ENCODE data around the gene FHAD1.

DNA sequence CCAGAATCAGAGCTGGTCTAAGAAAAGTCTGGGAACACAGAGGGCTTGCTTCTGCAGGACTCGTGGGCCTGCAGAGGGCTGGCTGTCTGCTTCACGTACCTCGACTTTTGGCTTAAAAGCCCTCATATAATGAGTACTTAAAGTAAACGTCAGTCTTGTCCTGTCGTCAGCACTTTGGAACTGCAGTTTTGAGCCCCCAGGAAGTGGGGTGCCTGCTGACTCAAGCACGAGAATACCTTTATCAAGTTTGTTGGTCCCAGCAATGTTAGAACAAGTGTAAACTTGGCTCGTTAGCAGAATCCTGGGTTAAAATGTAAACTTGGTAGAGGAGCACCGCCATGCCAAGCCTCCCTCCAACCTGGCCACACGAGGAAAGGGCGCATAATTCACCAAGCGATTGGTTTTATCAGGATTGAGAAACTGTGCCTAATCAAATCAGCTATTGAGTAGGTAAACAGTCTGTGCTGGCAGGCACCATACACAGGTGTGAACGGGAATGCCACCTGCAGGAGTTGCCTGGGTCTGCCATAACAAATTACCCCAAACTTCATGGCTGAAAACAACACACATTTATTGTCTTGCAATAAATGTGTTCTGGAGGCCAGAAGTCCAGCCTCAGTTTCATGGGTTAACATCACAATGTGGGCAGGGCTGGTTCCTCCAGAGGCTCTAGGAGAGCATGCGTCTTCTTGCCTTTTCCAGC is 45.0 kb upstream of the FHAD1 start:
- TF ChIP-seq SIN3A (IDR thresholded peaks at IDR 0.05; ENCODE audit: borderline replicate concordance, insufficient read depth, low read length): no peak
- TF ChIP-seq POLR2AphosphoS5 (IDR thresholded peaks at IDR 0.05; ENCODE audit: low read depth, low read length): no peak
